Loucy (cell line): ENCODE data around the gene KATNBL1.

Experiments used
- EZH2phosphoT487 ChIP-seq: fragments of 200-600 bp; IDR thresholded peaks from 2 replicates; pipeline ENCODE4 v1.6.1; 2018; ENCODE audit warnings: antibody characterized with exemption, mild to moderate bottlenecking, moderate library complexity, borderline replicate concordance
- TF ChIP-seq, protein P1 (sequence below): fragments of 200-600 bp; sonication (generic); conservative IDR thresholded peaks from 2 replicates; pipeline ENCODE4 v1.5.1; 2014; ENCODE audit warnings: mild to moderate bottlenecking, antibody characterized with exemption, low read length

DNA sequence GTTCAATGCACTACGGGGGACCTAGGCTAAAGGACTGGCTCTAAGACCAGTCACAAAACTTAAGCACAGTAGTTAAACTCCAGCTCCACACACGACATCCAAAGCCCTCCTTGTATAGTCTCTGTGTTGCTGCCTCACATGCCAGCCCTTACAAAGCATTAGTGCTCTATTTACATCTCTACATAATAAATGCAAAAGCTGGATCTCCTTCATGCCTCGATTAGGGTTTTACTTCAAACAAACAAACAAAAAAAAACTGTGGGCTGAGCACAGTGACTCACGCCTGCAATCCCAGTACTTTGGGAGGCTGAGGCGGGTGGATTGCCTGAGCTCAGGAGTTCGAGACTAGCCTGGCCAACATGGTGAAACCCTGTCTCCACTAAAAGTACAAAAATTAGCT, 98.4 kb downstream of the KATNBL1 start:
- TF ChIP-seq EZH2phosphoT487 = no peak
- TF ChIP-seq, protein P1, sequence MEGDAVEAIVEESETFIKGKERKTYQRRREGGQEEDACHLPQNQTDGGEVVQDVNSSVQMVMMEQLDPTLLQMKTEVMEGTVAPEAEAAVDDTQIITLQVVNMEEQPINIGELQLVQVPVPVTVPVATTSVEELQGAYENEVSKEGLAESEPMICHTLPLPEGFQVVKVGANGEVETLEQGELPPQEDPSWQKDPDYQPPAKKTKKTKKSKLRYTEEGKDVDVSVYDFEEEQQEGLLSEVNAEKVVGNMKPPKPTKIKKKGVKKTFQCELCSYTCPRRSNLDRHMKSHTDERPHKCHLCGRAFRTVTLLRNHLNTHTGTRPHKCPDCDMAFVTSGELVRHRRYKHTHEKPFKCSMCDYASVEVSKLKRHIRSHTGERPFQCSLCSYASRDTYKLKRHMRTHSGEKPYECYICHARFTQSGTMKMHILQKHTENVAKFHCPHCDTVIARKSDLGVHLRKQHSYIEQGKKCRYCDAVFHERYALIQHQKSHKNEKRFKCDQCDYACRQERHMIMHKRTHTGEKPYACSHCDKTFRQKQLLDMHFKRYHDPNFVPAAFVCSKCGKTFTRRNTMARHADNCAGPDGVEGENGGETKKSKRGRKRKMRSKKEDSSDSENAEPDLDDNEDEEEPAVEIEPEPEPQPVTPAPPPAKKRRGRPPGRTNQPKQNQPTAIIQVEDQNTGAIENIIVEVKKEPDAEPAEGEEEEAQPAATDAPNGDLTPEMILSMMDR = no peak
